ENCODE measurements around the gene CTSO.

Gene CTSO

GRCh38 chr4:155953151-155954117 is at the start of gene CTSO:
TSS of gene CTSO (minus strand) at chr4:155953866. CDS start at chr4:155953847, 19 bp downstream.
- peak within 1 kb of the TSS; percentile 88 for H3K4me3 ChIP-seq (ENCODE audit: low read depth, low read length)
- H3K9ac ChIP-seq (ENCODE audit: low read depth, low read length) = peak within 1 kb of the TSS; percentile 94
- H3K27me3 ChIP-seq (ENCODE audit: control insufficient read depth, insufficient read depth, low read length) = no peaks in the 10 kb centered on the region
- no peaks in the 10 kb centered on the region for H3K36me3 ChIP-seq (ENCODE audit: control insufficient read depth, insufficient read depth, low read length)
- no peaks in the 10 kb centered on the region for H3K4me1 ChIP-seq (ENCODE audit: control insufficient read depth, insufficient read depth, low read length)
- no peaks in the 10 kb centered on the region for H3K9me3 ChIP-seq (ENCODE audit: control insufficient read depth, insufficient read depth, low read length)

- H3K36me3 ChIP-seq (ENCODE audit: control insufficient read depth, insufficient read depth, low read length) = no peaks in the 10 kb centered on the region
- no peak overlapping the region for H3K9ac ChIP-seq (ENCODE audit: low read depth, low read length)
- H3K9me3 ChIP-seq (ENCODE audit: control insufficient read depth, insufficient read depth, low read length) = no peaks in the 10 kb centered on the region
- H3K4me3 ChIP-seq (ENCODE audit: low read depth, low read length) = no peak overlapping the region
- H3K27me3 ChIP-seq (ENCODE audit: control insufficient read depth, insufficient read depth, low read length) = peaks cover 53% of the 10 kb centered on the region
- peaks cover 4% of the 10 kb centered on the region for H3K4me1 ChIP-seq (ENCODE audit: control insufficient read depth, insufficient read depth, low read length)
Measured at GRCh38 chr4:156000491-156000890, 46.8 kb upstream of the CTSO start.

GRCh38 chr4:155999725-156000124 is 46.1 kb upstream of the CTSO start:
- Histone ChIP-seq H3K4me3 (ENCODE audit: low read depth, low read length) (no peak overlapping the region), H3K9me3 (ENCODE audit: control insufficient read depth, insufficient read depth, low read length) (no peaks in the 10 kb centered on the region), H3K36me3 (ENCODE audit: control insufficient read depth, insufficient read depth, low read length) (no peaks in the 10 kb centered on the region), H3K27me3 (ENCODE audit: control insufficient read depth, insufficient read depth, low read length) (peaks cover 53% of the 10 kb centered on the region), H3K4me1 (ENCODE audit: control insufficient read depth, insufficient read depth, low read length) (peaks cover 4% of the 10 kb centered on the region), H3K9ac (ENCODE audit: low read depth, low read length) (no peak overlapping the region)

- Histone ChIP-seq H3K9ac (ENCODE audit: low read depth, low read length) (no peak overlapping the region), H3K4me3 (ENCODE audit: low read depth, low read length) (no peak overlapping the region), H3K36me3 (ENCODE audit: control insufficient read depth, insufficient read depth, low read length) (no peaks in the 10 kb centered on the region), H3K27me3 (ENCODE audit: control insufficient read depth, insufficient read depth, low read length) (peaks cover 35% of the 10 kb centered on the region), H3K9me3 (ENCODE audit: control insufficient read depth, insufficient read depth, low read length) (no peaks in the 10 kb centered on the region), H3K4me1 (ENCODE audit: control insufficient read depth, insufficient read depth, low read length) (peaks cover 4% of the 10 kb centered on the region)
Measured at GRCh38 chr4:155995069-155995468, 41.4 kb upstream of the CTSO start.

- H3K4me1 ChIP-seq (ENCODE audit: control insufficient read depth, insufficient read depth, low read length) = peaks cover 10% of the 10 kb centered on the region
- no peak overlapping the region for H3K4me3 ChIP-seq (ENCODE audit: low read depth, low read length)
- H3K27me3 ChIP-seq (ENCODE audit: control insufficient read depth, insufficient read depth, low read length) = no peaks in the 10 kb centered on the region
- no peaks in the 10 kb centered on the region for H3K9me3 ChIP-seq (ENCODE audit: control insufficient read depth, insufficient read depth, low read length)
- no peaks in the 10 kb centered on the region for H3K36me3 ChIP-seq (ENCODE audit: control insufficient read depth, insufficient read depth, low read length)
- no peak overlapping the region for H3K9ac ChIP-seq (ENCODE audit: low read depth, low read length)
Measured at GRCh38 chr4:155984106-155984797, 30.6 kb upstream of the CTSO start.

GRCh38 chr4:155982736-155983385 is 29.2 kb upstream of the CTSO start:
- Histone ChIP-seq H3K9me3 (ENCODE audit: control insufficient read depth, insufficient read depth, low read length) (no peaks in the 10 kb centered on the region), H3K36me3 (ENCODE audit: control insufficient read depth, insufficient read depth, low read length) (no peaks in the 10 kb centered on the region), H3K27me3 (ENCODE audit: control insufficient read depth, insufficient read depth, low read length) (no peaks in the 10 kb centered on the region), H3K9ac (ENCODE audit: low read depth, low read length) (no peak overlapping the region), H3K4me3 (ENCODE audit: low read depth, low read length) (no peak overlapping the region), H3K4me1 (ENCODE audit: control insufficient read depth, insufficient read depth, low read length) (peaks cover 10% of the 10 kb centered on the region)

GRCh38 chr4:155978810-155979209 is 25.1 kb upstream of the CTSO start:
- H3K4me1 ChIP-seq (ENCODE audit: control insufficient read depth, insufficient read depth, low read length) = peaks cover 10% of the 10 kb centered on the region
- H3K4me3 ChIP-seq (ENCODE audit: low read depth, low read length) = no peak overlapping the region
- H3K9me3 ChIP-seq (ENCODE audit: control insufficient read depth, insufficient read depth, low read length) = no peaks in the 10 kb centered on the region
- H3K27me3 ChIP-seq (ENCODE audit: control insufficient read depth, insufficient read depth, low read length) = no peaks in the 10 kb centered on the region
- H3K36me3 ChIP-seq (ENCODE audit: control insufficient read depth, insufficient read depth, low read length) = no peaks in the 10 kb centered on the region
- H3K9ac ChIP-seq (ENCODE audit: low read depth, low read length) = no peak overlapping the region

GRCh38 chr4:155975511-155975910 is 21.8 kb upstream of the CTSO start:
- Histone ChIP-seq H3K9ac (ENCODE audit: low read depth, low read length) (no peak overlapping the region), H3K36me3 (ENCODE audit: control insufficient read depth, insufficient read depth, low read length) (no peaks in the 10 kb centered on the region), H3K27me3 (ENCODE audit: control insufficient read depth, insufficient read depth, low read length) (no peaks in the 10 kb centered on the region), H3K9me3 (ENCODE audit: control insufficient read depth, insufficient read depth, low read length) (no peaks in the 10 kb centered on the region), H3K4me3 (ENCODE audit: low read depth, low read length) (no peak overlapping the region), H3K4me1 (ENCODE audit: control insufficient read depth, insufficient read depth, low read length) (no peaks in the 10 kb centered on the region)

GRCh38 chr4:155974996-155975395 is 21.3 kb upstream of the CTSO start:
- no peaks in the 10 kb centered on the region for H3K9me3 ChIP-seq (ENCODE audit: control insufficient read depth, insufficient read depth, low read length)
- no peak overlapping the region for H3K4me3 ChIP-seq (ENCODE audit: low read depth, low read length)
- no peaks in the 10 kb centered on the region for H3K36me3 ChIP-seq (ENCODE audit: control insufficient read depth, insufficient read depth, low read length)
- H3K27me3 ChIP-seq (ENCODE audit: control insufficient read depth, insufficient read depth, low read length) = no peaks in the 10 kb centered on the region
- no peak overlapping the region for H3K9ac ChIP-seq (ENCODE audit: low read depth, low read length)
- no peaks in the 10 kb centered on the region for H3K4me1 ChIP-seq (ENCODE audit: control insufficient read depth, insufficient read depth, low read length)

- H3K9me3 ChIP-seq (ENCODE audit: control insufficient read depth, insufficient read depth, low read length) = no peaks in the 10 kb centered on the region
- no peak overlapping the region for H3K4me3 ChIP-seq (ENCODE audit: low read depth, low read length)
- no peaks in the 10 kb centered on the region for H3K4me1 ChIP-seq (ENCODE audit: control insufficient read depth, insufficient read depth, low read length)
- no peaks in the 10 kb centered on the region for H3K36me3 ChIP-seq (ENCODE audit: control insufficient read depth, insufficient read depth, low read length)
- no peak overlapping the region for H3K9ac ChIP-seq (ENCODE audit: low read depth, low read length)
- no peaks in the 10 kb centered on the region for H3K27me3 ChIP-seq (ENCODE audit: control insufficient read depth, insufficient read depth, low read length)
Measured at GRCh38 chr4:155974476-155974749, 20.7 kb upstream of the CTSO start.

- no peak overlapping the region for H3K9ac ChIP-seq (ENCODE audit: low read depth, low read length)
- H3K9me3 ChIP-seq (ENCODE audit: control insufficient read depth, insufficient read depth, low read length) = no peaks in the 10 kb centered on the region
- no peaks in the 10 kb centered on the region for H3K27me3 ChIP-seq (ENCODE audit: control insufficient read depth, insufficient read depth, low read length)
- H3K36me3 ChIP-seq (ENCODE audit: control insufficient read depth, insufficient read depth, low read length) = no peaks in the 10 kb centered on the region
- no peak overlapping the region for H3K4me3 ChIP-seq (ENCODE audit: low read depth, low read length)
- H3K4me1 ChIP-seq (ENCODE audit: control insufficient read depth, insufficient read depth, low read length) = no peaks in the 10 kb centered on the region
Measured at GRCh38 chr4:155973639-155974475, 20.2 kb upstream of the CTSO start.

All from iPS-15b (cell line).